Fibroblast of villous mesenchyme (primary cell): Measurements from ENCODE around the gene UXT. TPM values are rescaled to one million over a fixed set of nuclear protein-coding genes. Genes with fewer than 3 reads are reported as not detected.

ENCODE experiments used
- DNase-seq: peaks from one replicate; pipeline ENCODE4 v3.0.0-alpha.2; 2010; ENCODE audit warnings: low read depth
- H3K4me3 ChIP-seq: 2 replicates; pipeline ENCODE4 v1.5.1; 2011; ENCODE audit warnings: low read depth, mild to moderate bottlenecking, low read length
- total RNA-seq: library from RNA; depleted of rRNA; stranded (reverse); fragments of >200 nt; gene quantifications from 2 replicates; pipeline ENCODE4 v1.2.3, GENCODE V29; 2012
- TF ChIP-seq, protein P1 (sequence below): IDR thresholded peaks from 2 replicates; pipeline ENCODE4 v1.5.1; 2012; ENCODE audit warnings: low read depth, mild to moderate bottlenecking, low read length; ENCODE audit not compliant: insufficient read depth

The UXT gene
- total RNA-seq, 1 donor, result 91.5 TPM

DNA sequence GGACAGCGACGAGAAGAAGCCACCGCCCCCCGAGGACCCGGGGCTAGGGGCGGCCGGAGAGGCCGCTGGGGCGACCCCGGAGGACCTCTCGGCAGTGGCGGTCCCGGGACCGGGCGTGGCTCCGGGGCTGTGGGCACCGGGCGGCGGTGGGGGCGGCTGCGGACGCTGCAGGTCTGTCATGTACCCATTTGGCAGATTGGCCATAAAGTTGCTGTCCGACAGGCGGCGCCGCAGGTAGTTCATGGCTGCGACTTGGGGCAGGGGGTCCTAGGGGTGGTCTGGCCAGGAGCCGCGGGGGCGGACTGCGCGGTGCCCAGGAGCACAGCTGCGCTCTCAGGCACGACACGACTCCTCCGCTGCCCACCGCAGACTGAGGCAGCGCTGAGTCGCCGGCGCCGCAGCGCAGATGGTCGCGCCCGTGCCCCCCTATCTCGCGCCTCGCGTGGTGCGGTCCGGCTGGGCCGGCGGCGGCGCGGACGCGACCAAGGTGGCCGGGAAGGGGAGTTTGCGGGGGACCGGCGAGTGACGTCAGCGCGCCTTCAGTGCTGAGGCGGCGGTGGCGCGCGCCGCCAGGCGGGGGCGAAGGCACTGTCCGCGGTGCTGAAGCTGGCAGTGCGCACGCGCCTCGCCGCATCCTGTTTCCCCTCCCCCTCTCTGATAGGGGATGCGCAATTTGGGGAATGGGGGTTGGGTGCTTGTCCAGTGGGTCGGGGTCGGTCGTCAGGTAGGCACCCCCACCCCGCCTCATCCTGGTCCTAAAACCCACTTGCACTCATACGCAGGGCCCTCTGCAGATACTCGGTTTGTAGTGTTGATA lies 39.3 kb downstream of the UXT start, which contains the start of gene SYN1:
TSS of gene SYN1 (minus strand) at position 372 of the 817 bp plus-strand sequence. CDS start at position 243, 129 bp downstream.
- TF ChIP-seq, protein P1, sequence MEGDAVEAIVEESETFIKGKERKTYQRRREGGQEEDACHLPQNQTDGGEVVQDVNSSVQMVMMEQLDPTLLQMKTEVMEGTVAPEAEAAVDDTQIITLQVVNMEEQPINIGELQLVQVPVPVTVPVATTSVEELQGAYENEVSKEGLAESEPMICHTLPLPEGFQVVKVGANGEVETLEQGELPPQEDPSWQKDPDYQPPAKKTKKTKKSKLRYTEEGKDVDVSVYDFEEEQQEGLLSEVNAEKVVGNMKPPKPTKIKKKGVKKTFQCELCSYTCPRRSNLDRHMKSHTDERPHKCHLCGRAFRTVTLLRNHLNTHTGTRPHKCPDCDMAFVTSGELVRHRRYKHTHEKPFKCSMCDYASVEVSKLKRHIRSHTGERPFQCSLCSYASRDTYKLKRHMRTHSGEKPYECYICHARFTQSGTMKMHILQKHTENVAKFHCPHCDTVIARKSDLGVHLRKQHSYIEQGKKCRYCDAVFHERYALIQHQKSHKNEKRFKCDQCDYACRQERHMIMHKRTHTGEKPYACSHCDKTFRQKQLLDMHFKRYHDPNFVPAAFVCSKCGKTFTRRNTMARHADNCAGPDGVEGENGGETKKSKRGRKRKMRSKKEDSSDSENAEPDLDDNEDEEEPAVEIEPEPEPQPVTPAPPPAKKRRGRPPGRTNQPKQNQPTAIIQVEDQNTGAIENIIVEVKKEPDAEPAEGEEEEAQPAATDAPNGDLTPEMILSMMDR, result no peak
- peak; percentile 79 for DNase-seq
- H3K4me3 ChIP-seq, result peak within 1 kb of the TSS; percentile 46

DNA sequence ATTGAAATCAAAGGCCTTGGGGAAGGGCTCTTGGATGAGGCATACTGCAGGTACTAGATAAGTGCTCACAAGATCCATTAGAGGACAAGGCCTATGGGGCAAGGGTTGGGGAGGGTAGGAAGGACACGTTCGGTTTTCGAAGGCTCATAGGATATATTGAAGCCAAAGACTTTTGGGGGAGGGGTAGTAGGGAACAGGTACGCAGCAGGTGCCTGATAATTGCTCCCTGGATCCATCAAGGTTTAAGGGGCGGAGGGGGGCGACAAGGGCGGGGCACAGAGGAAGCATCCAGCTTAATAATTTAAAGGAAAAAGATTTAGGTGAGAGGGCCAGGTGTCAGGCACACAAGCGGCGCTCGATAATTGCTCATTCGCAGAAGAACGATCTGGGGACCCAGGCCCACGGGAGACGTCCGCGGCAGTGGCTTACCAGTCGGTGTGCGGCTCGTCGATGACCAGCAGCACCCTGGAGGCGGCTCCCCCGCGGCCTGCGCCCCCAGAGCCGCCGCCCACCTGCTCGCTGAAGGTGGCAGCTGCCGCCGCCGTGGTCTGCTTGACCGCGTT lies 40.0 kb downstream of the UXT start:
- no peak for DNase-seq
- no peak overlapping the region for H3K4me3 ChIP-seq

DNA sequence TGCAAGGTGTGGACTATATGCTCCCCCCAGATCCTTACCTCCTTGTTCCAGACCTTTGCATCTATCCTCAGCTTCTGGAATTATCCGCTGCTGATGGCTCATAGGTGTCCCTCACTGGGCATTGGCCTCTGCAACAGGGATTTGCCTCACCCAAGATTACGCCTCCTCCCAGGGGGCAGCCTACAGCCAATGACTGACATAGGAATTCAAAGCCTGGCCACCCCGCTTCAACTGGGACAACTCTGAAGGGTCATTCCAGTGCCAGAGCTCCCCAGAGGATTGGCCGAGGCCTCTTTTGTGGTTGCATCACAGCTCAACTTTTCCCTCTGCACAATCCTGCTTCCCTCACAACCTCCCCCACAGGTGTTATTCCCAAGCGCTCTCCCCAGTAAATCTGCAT lies 44.4 kb downstream of the UXT start:
- no peak for DNase-seq
- TF ChIP-seq, protein P1, result no peak
- no peak overlapping the region for H3K4me3 ChIP-seq

More for the DNA sequence above, 40.0 kb downstream of the UXT start:
- TF ChIP-seq, protein P1, result no peak

DNA sequence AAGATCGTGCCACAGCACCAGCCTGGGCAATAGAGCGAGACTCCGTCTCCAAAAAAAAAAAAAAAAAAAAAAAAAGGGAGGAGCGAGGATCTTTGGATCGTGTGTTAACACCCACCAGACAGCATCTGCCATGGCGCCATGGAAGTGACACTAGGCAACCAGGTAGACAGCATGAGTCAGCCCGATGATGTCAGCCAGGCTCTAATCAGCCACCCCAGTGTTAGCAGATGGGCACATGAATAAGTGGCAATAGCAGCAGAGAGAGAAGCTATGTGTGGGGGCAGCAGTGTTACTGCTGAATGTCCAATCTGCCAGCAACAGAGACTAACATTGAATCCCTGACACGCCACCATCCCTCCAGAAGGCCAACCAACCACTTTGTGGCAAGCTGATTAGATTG lies 45.9 kb downstream of the UXT start:
- no peak for DNase-seq
- H3K4me3 ChIP-seq, result no peak overlapping the region
- TF ChIP-seq, protein P1, result no peak

DNA sequence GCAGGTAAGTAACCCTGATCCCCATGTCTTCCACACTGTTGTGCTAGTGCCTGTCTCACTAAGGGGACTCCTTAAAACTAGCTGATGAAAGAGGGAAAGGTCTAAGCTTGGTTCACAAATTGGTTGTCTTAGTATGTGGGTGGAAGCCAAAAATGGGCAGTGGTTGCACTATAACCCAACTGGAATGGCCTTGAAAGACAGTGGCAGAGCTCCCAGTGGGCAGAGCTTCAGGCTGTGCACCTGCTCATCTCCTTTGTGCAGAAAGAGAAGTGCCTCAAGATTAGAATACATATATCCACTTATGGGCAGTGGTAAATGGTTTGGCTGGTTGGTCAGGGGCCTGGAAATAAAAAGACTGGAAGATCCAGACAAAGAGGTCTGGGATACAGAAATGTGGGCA lies 46.6 kb downstream of the UXT start:
- TF ChIP-seq, protein P1, result no peak
- DNase-seq, result no peak
- no peak overlapping the region for H3K4me3 ChIP-seq

DNA sequence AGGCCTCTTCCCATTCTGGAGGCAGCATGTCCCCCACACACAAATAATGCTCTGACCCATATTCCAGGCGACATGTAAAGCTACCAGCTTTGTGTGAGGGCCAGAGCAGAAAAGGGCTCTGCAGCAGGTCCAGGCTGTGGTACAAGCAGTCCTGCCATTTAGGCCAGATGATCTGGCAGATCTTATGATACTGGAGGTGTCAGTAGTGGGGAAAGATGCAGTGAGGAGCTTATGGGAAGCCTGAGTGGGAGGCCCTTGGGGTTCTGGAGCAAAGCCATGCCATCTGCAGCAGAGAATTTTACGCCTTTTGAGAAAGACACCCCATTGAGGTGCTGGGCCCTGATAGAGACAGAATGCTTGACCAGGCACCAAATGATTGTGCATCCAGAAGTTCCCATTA lies 47.1 kb downstream of the UXT start:
- DNase-seq, result no peak
- TF ChIP-seq, protein P1, result no peak

More for the DNA sequence above, 47.1 kb downstream of the UXT start:
- H3K4me3 ChIP-seq, result no peak overlapping the region
